Tibial artery (tissue), 4 donors: Measurements from ENCODE around the gene ATP11A.

Source experiments
- DNase-seq, 2 donors: peaks; one replicate each; pipeline ENCODE4 v3.0.0-alpha.2; 2019
- H3K27ac ChIP-seq, 2 donors: fragments of 200-600 bp; sonication (generic) in 1 of 2; 1 replicate in 1 of 2; 2 replicates in 1 of 2; pipeline ENCODE4 v1.5.1; 2018 to 2019; ENCODE audit warnings: mild to moderate bottlenecking in 1 of 2
- H3K27me3 ChIP-seq, 2 donors: fragments of 200-600 bp; sonication (generic) in 1 of 2; one replicate each; pipeline versions ENCODE4 v1.5.1 to v1.6.0; 2016 to 2019
- H3K36me3 ChIP-seq, 3 donors: fragments of 200-600 bp; sonication (generic) in 2 of 3; one replicate each; pipeline ENCODE4 v1.5.1; 2016 to 2019; ENCODE audit warnings: mild to moderate bottlenecking in 2 of 3
- H3K4me1 ChIP-seq, 4 donors: fragments of 200-600 bp; sonication (generic) in 2 of 4; 1 replicate in 3 of 4; 2 replicates in 1 of 4; pipeline ENCODE4 v1.5.1; 2016 to 2019
- H3K4me3 ChIP-seq, 2 donors: fragments of 200-600 bp; sonication (generic) in 1 of 2; 1 replicate in 1 of 2; 2 replicates in 1 of 2; pipeline ENCODE4 v1.5.1; 2018 to 2019; ENCODE audit warnings: mild to moderate bottlenecking in 2 of 2
- H3K9me3 ChIP-seq, 3 donors: fragments of 200-600 bp; sonication (generic) in 1 of 3; one replicate each; pipeline ENCODE4 v1.5.1; 2016 to 2019
- intact Hi-C: fragments of 100-400 bp; cut with DNase I; formaldehyde crosslinking; loops from one replicate; pipeline ENCODE4 v1.15.0; 2023; ENCODE audit warnings: low total_unique reads
- TF ChIP-seq, protein P1 (sequence below), 2 experiments: fragments of 200-600 bp in 1 of 2; fragments of 450-650 bp in 1 of 2; IDR thresholded peaks; one replicate each; pipeline ENCODE4 v1.5.1; 2017 to 2019; ENCODE audit warnings: antibody characterized with exemption in 2 of 2, mild to moderate bottlenecking in 1 of 2, moderate library complexity in 1 of 2

Gene ATP11A

GRCh38 chr13:112873851-112874750, 184.3 kb downstream of the ATP11A start:
- no peaks in the 10 kb centered on the region for H3K9me3 ChIP-seq
- H3K36me3 ChIP-seq = peaks cover 0 to 34% (median 17%) of the 10 kb centered on the region in 3 donors
- H3K27ac ChIP-seq = no peak overlapping the region
- intact Hi-C loops = loop anchor here (5.0 kb wide), 1 partner anchor 232 kb away; no protein-coding TSS in a partner anchor
- peak overlapping the region in 1 of 2 donors; percentile 19 for H3K4me3 ChIP-seq
- TF ChIP-seq, protein P1, sequence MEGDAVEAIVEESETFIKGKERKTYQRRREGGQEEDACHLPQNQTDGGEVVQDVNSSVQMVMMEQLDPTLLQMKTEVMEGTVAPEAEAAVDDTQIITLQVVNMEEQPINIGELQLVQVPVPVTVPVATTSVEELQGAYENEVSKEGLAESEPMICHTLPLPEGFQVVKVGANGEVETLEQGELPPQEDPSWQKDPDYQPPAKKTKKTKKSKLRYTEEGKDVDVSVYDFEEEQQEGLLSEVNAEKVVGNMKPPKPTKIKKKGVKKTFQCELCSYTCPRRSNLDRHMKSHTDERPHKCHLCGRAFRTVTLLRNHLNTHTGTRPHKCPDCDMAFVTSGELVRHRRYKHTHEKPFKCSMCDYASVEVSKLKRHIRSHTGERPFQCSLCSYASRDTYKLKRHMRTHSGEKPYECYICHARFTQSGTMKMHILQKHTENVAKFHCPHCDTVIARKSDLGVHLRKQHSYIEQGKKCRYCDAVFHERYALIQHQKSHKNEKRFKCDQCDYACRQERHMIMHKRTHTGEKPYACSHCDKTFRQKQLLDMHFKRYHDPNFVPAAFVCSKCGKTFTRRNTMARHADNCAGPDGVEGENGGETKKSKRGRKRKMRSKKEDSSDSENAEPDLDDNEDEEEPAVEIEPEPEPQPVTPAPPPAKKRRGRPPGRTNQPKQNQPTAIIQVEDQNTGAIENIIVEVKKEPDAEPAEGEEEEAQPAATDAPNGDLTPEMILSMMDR (IDR thresholded peaks at IDR 0.05) = peak; percentile 85 to 91
- peak; percentile 78 to 82 for DNase-seq
- H3K4me1 ChIP-seq = peaks cover 0 to 8% (median 4%) of the 10 kb centered on the region in 4 donors
- H3K27me3 ChIP-seq = no peaks in the 10 kb centered on the region

GRCh38 chr13:112874751-112875300, 185.0 kb downstream of the ATP11A start:
- Histone ChIP-seq H3K27ac (no peak overlapping the region), H3K9me3 (no peaks in the 10 kb centered on the region), H3K27me3 (no peaks in the 10 kb centered on the region), H3K4me3 (no peak overlapping the region), H3K36me3 (peaks cover 0 to 32% (median 18%) of the 10 kb centered on the region in 3 donors), H3K4me1 (peaks cover 0 to 8% (median 4%) of the 10 kb centered on the region in 4 donors)
- TF ChIP-seq, protein P1 (IDR thresholded peaks at IDR 0.05) = no peak
- intact Hi-C loops = loop anchor here (5.0 kb wide), 1 partner anchor 233 kb away; no protein-coding TSS in a partner anchor
- DNase-seq = no peak

GRCh38 chr13:112875627-112876026, 185.8 kb downstream of the ATP11A start:
- intact Hi-C loops = no loop called here
- H3K9me3 ChIP-seq = no peaks in the 10 kb centered on the region
- no peak for DNase-seq

DNA sequence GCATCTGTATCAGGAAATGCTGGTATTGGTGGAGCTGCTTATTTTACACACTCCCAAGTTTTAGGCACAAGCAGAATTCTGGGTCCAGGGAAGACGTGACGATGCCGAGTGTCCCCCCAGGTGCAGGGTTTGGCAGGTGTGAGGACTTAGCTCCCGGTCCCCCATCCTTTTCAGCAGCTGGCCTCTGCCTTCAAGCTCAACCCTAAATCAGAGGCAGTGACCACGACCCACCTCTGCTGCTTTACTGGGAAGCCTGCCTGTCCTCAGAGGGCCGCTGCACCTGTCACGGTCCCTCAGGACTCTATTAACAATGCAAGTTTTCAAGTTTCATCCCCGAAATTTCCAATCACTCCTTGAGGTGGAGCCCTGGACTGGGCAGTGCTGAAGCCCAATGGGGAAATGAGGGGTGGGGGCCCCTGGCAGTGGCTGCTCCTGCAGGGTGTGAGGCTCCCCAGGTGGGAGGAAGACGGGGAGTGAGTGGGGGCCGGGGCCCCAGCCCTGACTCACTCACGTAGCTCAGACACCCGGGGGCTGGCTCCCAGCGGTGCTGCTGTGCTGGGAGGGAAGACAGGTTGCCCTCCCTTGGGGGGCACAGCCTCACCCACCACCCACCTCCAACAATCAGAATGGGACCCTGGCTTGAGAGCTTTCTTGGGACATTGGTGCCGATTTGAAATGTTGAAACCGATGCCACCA, 186.6 kb downstream of the ATP11A start:
- DNase-seq = no peak
- no peak overlapping the region for H3K4me3 ChIP-seq
- intact Hi-C loops = no loop called here
- H3K4me1 ChIP-seq = peaks cover 0 to 8% (median 4%) of the 10 kb centered on the region in 4 donors
- H3K36me3 ChIP-seq = peaks cover 8 to 48% (median 32%) of the 10 kb centered on the region in 3 donors
- TF ChIP-seq, protein P1 (IDR thresholded peaks at IDR 0.05) = no peak
- no peaks in the 10 kb centered on the region for H3K27me3 ChIP-seq
- no peaks in the 10 kb centered on the region for H3K9me3 ChIP-seq
- no peak overlapping the region for H3K27ac ChIP-seq

More at GRCh38 chr13:112875627-112876026, 185.8 kb downstream of the ATP11A start:
- Histone ChIP-seq H3K36me3 (peaks cover 4 to 40% (median 26%) of the 10 kb centered on the region in 3 donors), H3K27me3 (no peaks in the 10 kb centered on the region), H3K4me3 (no peak overlapping the region), H3K4me1 (peaks cover 0 to 8% (median 4%) of the 10 kb centered on the region in 4 donors), H3K27ac (no peak overlapping the region)
- TF ChIP-seq, protein P1 (IDR thresholded peaks at IDR 0.05) = no peak

DNA sequence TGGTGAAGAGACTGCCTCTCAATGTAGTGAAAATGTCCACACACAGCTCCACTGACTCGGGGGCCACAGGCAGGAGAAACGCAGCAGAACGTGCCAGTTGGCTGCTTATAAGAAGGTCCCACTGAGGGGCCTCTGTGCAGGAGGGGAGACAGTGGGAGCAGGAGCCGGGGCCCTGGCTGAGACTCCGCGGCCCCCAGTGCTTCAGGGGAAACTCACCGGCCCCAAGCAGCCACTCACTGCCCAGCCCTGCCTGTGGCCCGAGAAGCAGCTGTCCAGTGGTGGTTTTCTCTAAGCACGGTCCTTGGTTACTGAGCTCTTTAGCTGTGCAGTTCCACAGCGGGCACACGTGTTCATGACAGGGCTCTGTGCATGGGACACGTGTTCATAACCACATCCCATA, 187.2 kb downstream of the ATP11A start:
- Histone ChIP-seq H3K27me3 (no peaks in the 10 kb centered on the region), H3K4me3 (no peak overlapping the region), H3K9me3 (no peaks in the 10 kb centered on the region), H3K4me1 (peaks cover 0 to 8% (median 4%) of the 10 kb centered on the region in 4 donors), H3K27ac (no peak overlapping the region), H3K36me3 (peaks cover 8 to 55% (median 38%) of the 10 kb centered on the region in 3 donors)
- no peak for DNase-seq
- intact Hi-C loops = no loop called here
- TF ChIP-seq, protein P1 (IDR thresholded peaks at IDR 0.05) = no peak
